Measurements from ENCODE around the gene ATP5F1E. TPM values are rescaled to one million over a fixed set of nuclear protein-coding genes. Genes with fewer than 3 reads are reported as not detected.

ATP5F1E gene
- total and polyA plus RNA-seq, 10 of the 15 experiments (the other 5 are each of a cell fraction or from before 2014, with no cell fraction given) = 49.0 to 407 (median 117) TPM

GRCh38 chr20:58980711-58981627, 51.2 kb downstream of the ATP5F1E start, which contains the start of gene NELFCD (continued):
- no peak for TF ChIP-seq PKNOX1 (IDR thresholded peaks at IDR 0.05)
- peak; percentile 52 for TF ChIP-seq MYC (IDR thresholded peaks at IDR 0.05; ENCODE audit: insufficient read depth, insufficient read length, insufficient replicate concordance, low read length, severe bottlenecking)
- peak; percentile 27; the same call in 1 of the 2 replicates for TF ChIP-seq TCF3 (IDR thresholded peaks at IDR 0.05; ENCODE audit: borderline replicate concordance, insufficient read depth, low read depth, low read length)
- TF ChIP-seq, protein P1, sequence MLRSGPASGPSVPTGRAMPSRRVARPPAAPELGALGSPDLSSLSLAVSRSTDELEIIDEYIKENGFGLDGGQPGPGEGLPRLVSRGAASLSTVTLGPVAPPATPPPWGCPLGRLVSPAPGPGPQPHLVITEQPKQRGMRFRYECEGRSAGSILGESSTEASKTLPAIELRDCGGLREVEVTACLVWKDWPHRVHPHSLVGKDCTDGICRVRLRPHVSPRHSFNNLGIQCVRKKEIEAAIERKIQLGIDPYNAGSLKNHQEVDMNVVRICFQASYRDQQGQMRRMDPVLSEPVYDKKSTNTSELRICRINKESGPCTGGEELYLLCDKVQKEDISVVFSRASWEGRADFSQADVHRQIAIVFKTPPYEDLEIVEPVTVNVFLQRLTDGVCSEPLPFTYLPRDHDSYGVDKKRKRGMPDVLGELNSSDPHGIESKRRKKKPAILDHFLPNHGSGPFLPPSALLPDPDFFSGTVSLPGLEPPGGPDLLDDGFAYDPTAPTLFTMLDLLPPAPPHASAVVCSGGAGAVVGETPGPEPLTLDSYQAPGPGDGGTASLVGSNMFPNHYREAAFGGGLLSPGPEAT (IDR thresholded peaks at IDR 0.05; ENCODE audit: low read depth) = peak; percentile 50; the same call in 1 of the 2 replicates
- TF ChIP-seq CHD4 (IDR thresholded peaks at IDR 0.05) = peak; percentile 56; the same call in 1 of the 2 replicates
- no peak for TF ChIP-seq ZNF384 (IDR thresholded peaks at IDR 0.05; ENCODE audit: borderline replicate concordance, low read depth, low read length)
- TF ChIP-seq NR2C1 (IDR thresholded peaks at IDR 0.05) = peak; percentile 56
- 0 out of 2 replicates have a peak, but pooled peaks have one; percentile 37 for TF ChIP-seq HDAC2 (IDR thresholded peaks at IDR 0.05)
- peak; percentile 70 for TF ChIP-seq NR2F1 (conservative IDR thresholded peaks at IDR 0.05)
- TF ChIP-seq ZBED1 (IDR thresholded peaks at IDR 0.05; ENCODE audit: borderline replicate concordance) = peak; percentile 26; the same call in 1 of the 2 replicates
- no peak for TF ChIP-seq SP1 (IDR thresholded peaks at IDR 0.05; ENCODE audit: low read depth, low read length)
- 0 out of 2 replicates have a peak, but pooled peaks have one; percentile 40 for TF ChIP-seq DPF2 (IDR thresholded peaks at IDR 0.05)
- TF ChIP-seq SMAD5 (IDR thresholded peaks at IDR 0.05; ENCODE audit: low read depth) = peak; percentile 74; the same call in 1 of the 2 replicates
- no peak for TF ChIP-seq EZH2 (IDR thresholded peaks at IDR 0.05; ENCODE audit: borderline replicate concordance, control insufficient read depth, low read depth, low read length)
- 0 out of 2 replicates have a peak, but pooled peaks have one; percentile 33 for TF ChIP-seq BACH1 (IDR thresholded peaks at IDR 0.05; ENCODE audit: borderline replicate concordance)

Measured in GM12878 (cell line).